H1 (cell line): ENCODE measurements around the gene ENDOV. TPM values are rescaled to one million over a fixed set of nuclear protein-coding genes. Genes with fewer than 3 reads are reported as not detected.
A peak's percentile ranks its signal among the peaks of the same experiment; 100 is the strongest.

Experiments
- CTCF ChIA-PET: fragments of 300-600 bp; sonication (Branson Sonifier 250); formaldehyde crosslinking; loops from one replicate; lab custom pipeline; 2021; ENCODE audit not compliant: partially characterized antibody; lab: Charles Lee
- POLR2A ChIA-PET: fragments of 300-600 bp; sonication (Branson Sonifier 250); formaldehyde crosslinking; loops from one replicate; lab custom pipeline; 2021; ENCODE audit warnings: inconsistent platforms; ENCODE audit not compliant: partially characterized antibody; lab: Charles Lee
- DNase-seq, 2 experiments: peaks; one replicate each; pipeline versions ENCODE4 v3.0.0 to v3.0.0-alpha.2; 2010 to 2022; ENCODE audit warnings: low spot score in 2 of 2, low read depth in 1 of 2, mixed read lengths in 1 of 2
- FAIRE-seq: peaks from 2 replicates; lab custom pipeline; 2011; peaks lifted over from hg19 to GRCh38; lab: Jason Lieb, UNC
- H2AFZ ChIP-seq: 2 replicates; pipeline ENCODE4 v1.8.1; 2012; ENCODE audit warnings: low read length, inconsistent platforms
- H2AK5ac ChIP-seq: 2 replicates; pipeline ENCODE4 v1.6.1; 2013; ENCODE audit warnings: low read depth, low read length
- H2BK120ac ChIP-seq: replicated peaks from 2 replicates; pipeline ENCODE3; 2013; ENCODE audit warnings: low read depth, low read length, inconsistent platforms
- H2BK12ac ChIP-seq: 2 replicates; pipeline ENCODE4 v1.6.1; 2013; ENCODE audit warnings: low read depth, low read length
- H2BK15ac ChIP-seq: 2 replicates; pipeline ENCODE4 v1.6.1; 2013; ENCODE audit warnings: low read length
- H2BK20ac ChIP-seq: 2 replicates; pipeline ENCODE4 v1.6.1; 2013; ENCODE audit warnings: low read length
- H2BK5ac ChIP-seq: 2 replicates; pipeline ENCODE4 v1.6.1; 2013; ENCODE audit warnings: low read depth, low read length
- H3K14ac ChIP-seq: 2 replicates; pipeline ENCODE4 v1.6.1; 2013; ENCODE audit warnings: inconsistent platforms; ENCODE audit not compliant: insufficient read length
- H3K18ac ChIP-seq: 2 replicates; pipeline ENCODE4 v1.6.1; 2013; ENCODE audit warnings: low read length; ENCODE audit errors: extremely low read depth
- H3K23ac ChIP-seq: 2 replicates; pipeline ENCODE4 v1.6.1; 2013; ENCODE audit warnings: inconsistent platforms; ENCODE audit not compliant: insufficient read length
- H3K23me2 ChIP-seq: 2 replicates; pipeline ENCODE4 v1.6.1; 2013; ENCODE audit warnings: low read depth, low read length
- H3K27ac ChIP-seq: 2 replicates; pipeline ENCODE4 v1.6.1; 2011; ENCODE audit warnings: low read depth, low read length, inconsistent platforms
- H3K27me3 ChIP-seq, 4 experiments: replicated peaks in 1 of 4; 1 replicate in 1 of 4; 2 replicates in 3 of 4; pipeline versions ENCODE4 v1.6.1 to v1.8.1; 2011 to 2013; ENCODE audit warnings: low read length in 3 of 4, mild to moderate bottlenecking in 3 of 4, inconsistent platforms in 2 of 4, mixed read lengths in 2 of 4, moderate library complexity in 1 of 4; ENCODE audit not compliant: control insufficient read depth in 3 of 4, insufficient read depth in 3 of 4; ENCODE audit errors: extremely low read depth in 1 of 4
- H3K36me3 ChIP-seq, 4 experiments: 2 replicates each; pipeline versions ENCODE4 v1.6.1 to v1.8.1; 2011 to 2013; ENCODE audit warnings: mild to moderate bottlenecking in 4 of 4, low read length in 3 of 4, moderate library complexity in 2 of 4, control low read depth in 1 of 4, inconsistent platforms in 1 of 4; ENCODE audit not compliant: insufficient read depth in 4 of 4, control insufficient read depth in 2 of 4
- H3K4ac ChIP-seq: replicated peaks from 2 replicates; pipeline ENCODE3; 2013; ENCODE audit warnings: low read length, low read depth, mixed read lengths, inconsistent platforms; ENCODE audit not compliant: insufficient read length
- H3K4me1 ChIP-seq, 4 experiments: replicated peaks in 1 of 4; 1 replicate in 1 of 4; 2 replicates in 3 of 4; pipeline versions ENCODE4 v1.6.1 to v1.8.1; 2011 to 2013; ENCODE audit warnings: low read length in 3 of 4, inconsistent platforms in 2 of 4, mixed read lengths in 1 of 4; ENCODE audit not compliant: insufficient read depth in 4 of 4, control insufficient read depth in 3 of 4
- H3K4me2 ChIP-seq, 2 experiments: 2 replicates each; pipeline versions ENCODE4 v1.6.1 to v1.8.1; 2011 to 2013; ENCODE audit warnings: low read depth in 2 of 2, low read length in 2 of 2, control low read depth in 1 of 2, inconsistent platforms in 1 of 2, mild to moderate bottlenecking in 1 of 2; ENCODE audit not compliant: insufficient read depth in 1 of 2
- H3K4me3 ChIP-seq, 4 experiments: fragments of 200-600, 300-600 bp in 1 of 4; sonication (generic), shearing (Covaris generic), sonication (Bioruptor Twin) in 1 of 4; 2 replicates each; pipeline versions ENCODE4 v1.5.1 to v1.8.1; 2011 to 2016; ENCODE audit warnings: low read length in 4 of 4, low read depth in 3 of 4, control low read depth in 2 of 4, inconsistent platforms in 2 of 4, mild to moderate bottlenecking in 2 of 4, mixed read lengths in 1 of 4, moderate library complexity in 1 of 4; ENCODE audit not compliant: insufficient read depth in 2 of 4; ENCODE audit errors: extremely low read depth in 1 of 4
- H3K56ac ChIP-seq: replicated peaks from 2 replicates; pipeline ENCODE3; 2013; ENCODE audit warnings: low read depth, mild to moderate bottlenecking, mixed read lengths, low read length, inconsistent platforms; ENCODE audit not compliant: insufficient read length
- H3K79me1 ChIP-seq: 2 replicates; pipeline ENCODE4 v1.6.1; 2013; ENCODE audit warnings: low read depth, low read length, control low read depth
- H3K79me2 ChIP-seq, 2 experiments: 2 replicates each; pipeline versions ENCODE4 v1.6.1 to v1.8.1; 2012 to 2013; ENCODE audit warnings: low read length in 2 of 2, mild to moderate bottlenecking in 2 of 2, inconsistent platforms in 1 of 2; ENCODE audit not compliant: insufficient read depth in 2 of 2, control insufficient read depth in 1 of 2
- H3K9ac ChIP-seq, 4 experiments: replicated peaks in 1 of 4; 1 replicate in 1 of 4; 2 replicates in 3 of 4; pipeline versions ENCODE4 v1.6.1 to v1.8.1; 2011 to 2013; ENCODE audit warnings: low read depth in 3 of 4, low read length in 3 of 4, control low read depth in 2 of 4, mild to moderate bottlenecking in 2 of 4, moderate library complexity in 2 of 4, inconsistent platforms in 1 of 4; ENCODE audit errors: extremely low read depth in 1 of 4
- H3K9me3 ChIP-seq, 2 experiments: 2 replicates each; pipeline versions ENCODE4 v1.6.1 to v1.8.1; 2012 to 2013; ENCODE audit warnings: mild to moderate bottlenecking in 2 of 2, moderate library complexity in 2 of 2, control low read depth in 1 of 2, inconsistent platforms in 1 of 2, low read depth in 1 of 2, low read length in 1 of 2, mixed read lengths in 1 of 2; ENCODE audit not compliant: insufficient read depth in 2 of 2
- H4K20me1 ChIP-seq, 2 experiments: replicated peaks in 1 of 2; 2 replicates each; pipeline versions ENCODE3 to v1.8.1; 2011 to 2013; ENCODE audit warnings: inconsistent platforms in 2 of 2, low read length in 2 of 2, mild to moderate bottlenecking in 1 of 2; ENCODE audit not compliant: insufficient read depth in 2 of 2, control insufficient read depth in 1 of 2
- H4K5ac ChIP-seq: 2 replicates; pipeline ENCODE4 v1.6.1; 2013; ENCODE audit warnings: low read length, low read depth, mixed read lengths, inconsistent platforms; ENCODE audit not compliant: insufficient read length
- H4K8ac ChIP-seq: 2 replicates; pipeline ENCODE4 v1.8.0; 2013; ENCODE audit warnings: mild to moderate bottlenecking, moderate library complexity, low read length, inconsistent platforms; ENCODE audit not compliant: insufficient read depth; ENCODE audit errors: extremely low read depth
- H4K91ac ChIP-seq: replicated peaks from 2 replicates; pipeline ENCODE3; 2013; ENCODE audit warnings: low read length, mixed read lengths, inconsistent platforms; ENCODE audit not compliant: insufficient read length
- CHD2 ChIP-seq: IDR thresholded peaks from 2 replicates; pipeline ENCODE4 v1.6.1; 2012; ENCODE audit warnings: low read length, improper control_type of control experiment
- SUZ12 ChIP-seq: fragments of 200-600 bp; sonication (generic); IDR thresholded peaks from 2 replicates; pipeline ENCODE4 v1.6.1; 2012; ENCODE audit warnings: mild to moderate bottlenecking, inconsistent platforms, low read length, moderate library complexity, mixed read lengths
- WGBS, 2 experiments: shearing (Covaris generic) in 1 of 2; methylation state at CpG; one replicate each; pipeline versions ENCODE4 v1.1.6 to v1.1.7; 2013 to 2015; ENCODE audit warnings: low lambda C conversion rate in 2 of 2, mixed read lengths in 2 of 2, inconsistent platforms in 1 of 2, low coverage in 1 of 2, missing lambda C conversion rate in 1 of 2; ENCODE audit not compliant: insufficient replicate concordance in 2 of 2, insufficient coverage in 1 of 2, insufficient read length in 1 of 2; ENCODE audit errors: extremely low coverage in 1 of 2, missing lambda C conversion rate in 1 of 2; 5-methylcytosine and 5-hydroxymethylcytosine counted together
- polyA plus RNA-seq, 7 experiments: library from polyadenylated mRNA; depleted of rRNA in 3 of 7; stranded (reverse) in 5 of 7; unstranded in 2 of 7; fragments of >200 nt in 5 of 7; fragments of 200-250 nt in 2 of 7; gene quantifications; 1 replicate in 5 of 7; 2 replicates in 1 of 7; 4 replicates in 1 of 7; pipeline versions ENCODE4 v1.2.1 to v1.2.3, GENCODE V29; 2011 to 2013; ENCODE audit warnings: missing spikeins in 2 of 7, mixed read lengths in 2 of 7
- total RNA-seq: library from RNA; stranded (reverse); fragmentation: NEBNext Ultra II Directional; extraction: Animal tissue kit (Norgen Biotek cat#: 25700); gene quantifications from 2 replicates; pipeline ENCODE4 v1.2.1, GENCODE V29; 2021

ENDOV gene
- total and polyA plus RNA-seq, 2 of the 8 experiments (the other 6 are each of a cell fraction or from before 2014, with no cell fraction given): 10.6 to 13.3 TPM

GRCh38 chr17:80447790-80448189, 32.8 kb downstream of the ENDOV start:
- H3K79me2 ChIP-seq: no peaks in the 10 kb centered on the region
- no peak overlapping the region for H2AFZ ChIP-seq
- H2BK15ac ChIP-seq: no peak overlapping the region
- CTCF ChIA-PET: interaction anchor here (0.7 kb wide), 1 partner anchor 16 kb away, joined by 3 read pairs; no protein-coding TSS in a partner anchor
- TF ChIP-seq SUZ12: no peak
- TF ChIP-seq CHD2: no peak
- TF ChIP-seq, all 59 proteins: peak for 0
- Histone ChIP-seq H3K27ac (no peak overlapping the region), H2AK5ac (no peak overlapping the region), H2BK12ac (no peak overlapping the region), H3K36me3 (no peaks in the 10 kb centered on the region), H3K4ac (no peak overlapping the region), H3K18ac (peak overlapping the region; percentile 32; the same call in 1 of the 2 replicates), H3K79me1 (no peaks in the 10 kb centered on the region), H4K5ac (no peak overlapping the region), H2BK120ac (no peak overlapping the region), H4K91ac (no peak overlapping the region), H3K9ac (no peak overlapping the region), H3K14ac (no peak overlapping the region), H3K4me2 (no peak overlapping the region), H3K27me3 (peaks cover 0 to 5% (median 0%) of the 10 kb centered on the region in 4 experiments; a peak in 3 of 7 replicates), H3K23ac (no peak overlapping the region), H3K56ac (no peak overlapping the region), H3K9me3 (no peaks in the 10 kb centered on the region), H2BK5ac (no peak overlapping the region), H4K20me1 (no peaks in the 10 kb centered on the region), H2BK20ac (no peak overlapping the region), H3K23me2 (no peaks in the 10 kb centered on the region), H4K8ac (no peak overlapping the region), H3K4me1 (peaks cover 3 to 11% (median 8%) of the 10 kb centered on the region in 4 experiments; a peak in 6 of 7 replicates), H3K4me3 (no peak overlapping the region)
- FAIRE-seq: no peak
- DNase-seq: no peak
- POLR2A ChIA-PET: interaction anchor here (0.8 kb wide), 1 partner anchor 13 kb away, joined by 3 read pairs; no protein-coding TSS in a partner anchor
- WGBS, 2 experiments: 81% methylated on average over 4 of the region's 4 CpGs; no CpG with 5 or more reads in 1 of the 2 experiments
